ENCODE results near the gene ADCY2. TPM values are rescaled to one million over a fixed set of nuclear protein-coding genes. Genes with fewer than 3 reads are reported as not detected.

Gene ADCY2
- total RNA-seq, 1 experiment from 2014 or later: not detected

DNA sequence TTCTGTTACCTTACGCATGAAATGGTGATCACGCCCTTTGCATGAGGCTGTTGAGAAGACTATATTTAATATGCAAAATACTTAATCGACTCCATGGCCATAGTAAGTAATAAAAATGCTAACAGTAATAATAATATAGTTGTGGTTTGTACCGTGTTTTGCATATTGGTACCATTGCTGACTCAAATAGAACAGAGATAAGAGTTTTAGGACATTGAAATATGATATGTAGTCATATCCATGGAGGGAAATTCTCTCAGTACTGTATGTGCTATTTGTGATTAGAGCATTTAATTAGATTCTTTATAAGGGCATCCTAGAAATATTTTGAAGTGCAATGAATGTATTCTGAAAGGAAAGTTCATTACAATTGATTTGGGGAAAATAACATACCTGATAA is 413.1 kb downstream of the ADCY2 start:
- Mint-ChIP-seq H3K36me3 (ENCODE audit: insufficient read depth, unreplicated experiment) (no peaks in the 10 kb centered on the region), H3K27ac (ENCODE audit: unreplicated experiment) (no peak overlapping the region), H3K27me3 (ENCODE audit: unreplicated experiment) (peaks cover 30% of the 10 kb centered on the region), H3K4me1 (ENCODE audit: low read depth, unreplicated experiment) (no peaks in the 10 kb centered on the region), H3K4me3 (ENCODE audit: low read depth, unreplicated experiment) (no peak overlapping the region), H3K9me3 (ENCODE audit: low read depth, unreplicated experiment) (no peaks in the 10 kb centered on the region)
- CTCF ChIA-PET: no interaction called here
- no TSS peak for BruUV-seq (replicated peaks)
- intact Hi-C loops (cut with micrococcal nuclease; ENCODE audit: unreplicated experiment): no loop called here
- TF ChIP-seq, protein P1, sequence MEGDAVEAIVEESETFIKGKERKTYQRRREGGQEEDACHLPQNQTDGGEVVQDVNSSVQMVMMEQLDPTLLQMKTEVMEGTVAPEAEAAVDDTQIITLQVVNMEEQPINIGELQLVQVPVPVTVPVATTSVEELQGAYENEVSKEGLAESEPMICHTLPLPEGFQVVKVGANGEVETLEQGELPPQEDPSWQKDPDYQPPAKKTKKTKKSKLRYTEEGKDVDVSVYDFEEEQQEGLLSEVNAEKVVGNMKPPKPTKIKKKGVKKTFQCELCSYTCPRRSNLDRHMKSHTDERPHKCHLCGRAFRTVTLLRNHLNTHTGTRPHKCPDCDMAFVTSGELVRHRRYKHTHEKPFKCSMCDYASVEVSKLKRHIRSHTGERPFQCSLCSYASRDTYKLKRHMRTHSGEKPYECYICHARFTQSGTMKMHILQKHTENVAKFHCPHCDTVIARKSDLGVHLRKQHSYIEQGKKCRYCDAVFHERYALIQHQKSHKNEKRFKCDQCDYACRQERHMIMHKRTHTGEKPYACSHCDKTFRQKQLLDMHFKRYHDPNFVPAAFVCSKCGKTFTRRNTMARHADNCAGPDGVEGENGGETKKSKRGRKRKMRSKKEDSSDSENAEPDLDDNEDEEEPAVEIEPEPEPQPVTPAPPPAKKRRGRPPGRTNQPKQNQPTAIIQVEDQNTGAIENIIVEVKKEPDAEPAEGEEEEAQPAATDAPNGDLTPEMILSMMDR (IDR thresholded peaks at IDR 0.05; ENCODE audit: unreplicated experiment): no peak
- DNase-seq: no peak

DNA sequence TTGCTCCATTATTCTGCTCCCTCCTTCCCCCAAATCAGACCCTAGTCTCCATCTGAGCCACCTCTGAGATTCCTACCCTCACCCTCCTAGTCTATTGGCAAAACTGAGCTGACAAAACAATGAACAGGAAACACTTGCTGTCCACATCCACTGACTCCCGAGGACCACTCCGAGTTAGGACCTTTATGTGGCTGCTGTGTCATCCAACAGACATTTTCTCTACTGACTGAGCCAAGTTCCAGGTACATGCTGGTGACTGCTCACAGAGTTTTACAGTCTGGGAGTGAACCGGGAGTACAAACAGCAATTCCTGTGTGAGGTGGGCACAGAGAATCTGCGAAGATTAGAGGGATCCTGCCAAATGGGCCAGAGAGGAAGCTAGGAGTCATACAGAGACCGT is 415.8 kb downstream of the ADCY2 start:
- no peak overlapping the region for H3K4me3 Mint-ChIP-seq (ENCODE audit: low read depth, unreplicated experiment)
- no peaks in the 10 kb centered on the region for H3K36me3 Mint-ChIP-seq (ENCODE audit: insufficient read depth, unreplicated experiment)
- no TSS peak for BruUV-seq (replicated peaks)
- intact Hi-C loops (cut with micrococcal nuclease; ENCODE audit: unreplicated experiment): loop anchor here (10.0 kb wide), 1 partner anchor 997 kb away; no protein-coding TSS in a partner anchor
- DNase-seq: no peak
- H3K27me3 Mint-ChIP-seq (ENCODE audit: unreplicated experiment): peaks cover 57% of the 10 kb centered on the region
- H3K27ac Mint-ChIP-seq (ENCODE audit: unreplicated experiment): no peak overlapping the region
- no peaks in the 10 kb centered on the region for H3K4me1 Mint-ChIP-seq (ENCODE audit: low read depth, unreplicated experiment)
- TF ChIP-seq, protein P1 (IDR thresholded peaks at IDR 0.05; ENCODE audit: unreplicated experiment): no peak
- H3K9me3 Mint-ChIP-seq (ENCODE audit: low read depth, unreplicated experiment): no peaks in the 10 kb centered on the region
- CTCF ChIA-PET: no interaction called here

DNA sequence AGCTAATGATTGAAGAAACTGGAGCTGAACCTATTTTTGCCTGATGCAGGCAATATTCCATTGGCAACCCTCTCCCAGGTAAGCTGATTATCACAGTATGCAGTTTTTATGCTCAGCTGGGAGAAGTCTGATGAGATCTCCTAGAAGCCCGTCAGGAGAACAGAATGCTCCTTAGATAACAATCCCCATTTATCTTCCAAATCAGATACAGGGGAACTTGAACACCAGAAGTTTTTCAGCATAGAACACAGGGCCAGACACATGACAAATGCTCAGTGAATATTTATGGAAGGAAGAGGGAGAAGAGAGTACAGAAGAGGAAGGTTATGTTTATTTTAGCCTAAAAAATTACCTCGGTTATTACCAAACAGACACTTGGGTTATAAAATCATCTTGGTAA is 417.1 kb downstream of the ADCY2 start:
- intact Hi-C loops (cut with micrococcal nuclease; ENCODE audit: unreplicated experiment): loop anchor here (10.0 kb wide), 1 partner anchor 998 kb away; no protein-coding TSS in a partner anchor
- CTCF ChIA-PET: no interaction called here
- no TSS peak for BruUV-seq (replicated peaks)
- no peak for DNase-seq
- TF ChIP-seq, protein P1 (IDR thresholded peaks at IDR 0.05; ENCODE audit: unreplicated experiment): no peak
- Mint-ChIP-seq H3K27ac (ENCODE audit: unreplicated experiment) (no peak overlapping the region), H3K27me3 (ENCODE audit: unreplicated experiment) (peaks cover 60% of the 10 kb centered on the region), H3K4me1 (ENCODE audit: low read depth, unreplicated experiment) (no peaks in the 10 kb centered on the region), H3K4me3 (ENCODE audit: low read depth, unreplicated experiment) (no peak overlapping the region), H3K36me3 (ENCODE audit: insufficient read depth, unreplicated experiment) (no peaks in the 10 kb centered on the region), H3K9me3 (ENCODE audit: low read depth, unreplicated experiment) (no peaks in the 10 kb centered on the region)

DNA sequence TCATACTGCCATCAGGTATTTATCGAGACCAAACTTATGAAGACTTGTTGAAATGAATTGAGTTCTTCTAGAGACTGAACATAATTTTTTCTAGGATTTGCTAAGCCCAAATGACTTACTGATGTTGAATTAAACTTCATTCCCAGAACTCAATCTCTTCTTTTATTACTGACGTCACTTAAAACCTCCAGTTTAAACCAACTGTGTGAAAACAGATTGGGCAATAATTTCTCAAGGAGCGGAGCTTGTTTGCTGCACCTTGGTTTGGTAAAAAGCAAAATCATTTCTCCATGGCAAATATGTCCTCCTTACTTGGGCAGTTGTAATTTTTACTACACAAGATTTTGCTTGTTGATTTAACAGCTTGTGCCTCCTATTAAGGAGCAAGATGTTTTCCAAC is 417.6 kb downstream of the ADCY2 start:
- intact Hi-C loops (cut with micrococcal nuclease; ENCODE audit: unreplicated experiment): loop anchor here (10.0 kb wide), 1 partner anchor 999 kb away; no protein-coding TSS in a partner anchor
- no peaks in the 10 kb centered on the region for H3K4me1 Mint-ChIP-seq (ENCODE audit: low read depth, unreplicated experiment)
- H3K27me3 Mint-ChIP-seq (ENCODE audit: unreplicated experiment): peaks cover 60% of the 10 kb centered on the region
- CTCF ChIA-PET: no interaction called here
- H3K4me3 Mint-ChIP-seq (ENCODE audit: low read depth, unreplicated experiment): no peak overlapping the region
- H3K27ac Mint-ChIP-seq (ENCODE audit: unreplicated experiment): no peak overlapping the region
- H3K9me3 Mint-ChIP-seq (ENCODE audit: low read depth, unreplicated experiment): no peaks in the 10 kb centered on the region
- BruUV-seq (replicated peaks): no TSS peak
- TF ChIP-seq, protein P1 (IDR thresholded peaks at IDR 0.05; ENCODE audit: unreplicated experiment): no peak
- H3K36me3 Mint-ChIP-seq (ENCODE audit: insufficient read depth, unreplicated experiment): no peaks in the 10 kb centered on the region
- DNase-seq: no peak
